SU-DHL-6 (cell line): ENCODE measurements around the gene ST7.

Experiments
- H2AFZ ChIP-seq: fragments of 200-600 bp; sonication (generic); 2 replicates; pipeline ENCODE4 v1.6.1; 2014; ENCODE audit warnings: low read depth, mild to moderate bottlenecking, moderate library complexity, mixed read lengths, antibody characterized with exemption, low read length; ENCODE audit not compliant: severe bottlenecking
- H3F3A ChIP-seq: fragments of 200-600 bp; shearing (Covaris generic); 2 replicates; pipeline ENCODE4 v1.6.0; 2016; ENCODE audit warnings: antibody characterized with exemption, mild to moderate bottlenecking; ENCODE audit not compliant: insufficient read depth
- H3K27ac ChIP-seq: fragments of 200-600 bp; sonication (generic); 2 replicates; pipeline ENCODE4 v1.5.1; 2016; ENCODE audit warnings: low read depth, mild to moderate bottlenecking, low read length, moderate library complexity, mixed read lengths
- H3K27me3 ChIP-seq: fragments of 200-600 bp; sonication (generic), shearing (Covaris generic); 2 replicates; pipeline ENCODE4 v1.6.0; 2014; ENCODE audit warnings: mild to moderate bottlenecking, low read length
- H3K36me3 ChIP-seq: fragments of 200-600 bp; sonication (generic); 2 replicates; pipeline ENCODE4 v1.6.1; 2014; ENCODE audit warnings: mild to moderate bottlenecking, low read length, mixed read lengths
- H3K4me2 ChIP-seq: fragments of 300-600, 200-600 bp; shearing (Covaris generic), sonication (generic); 2 replicates; pipeline ENCODE4 v1.6.0; 2014; ENCODE audit warnings: low read length, low read depth, mild to moderate bottlenecking; ENCODE audit not compliant: poor library complexity, severe bottlenecking
- H3K4me3 ChIP-seq: fragments of 200-600 bp; sonication (generic); 2 replicates; pipeline ENCODE4 v1.5.1; 2014; ENCODE audit warnings: antibody characterized with exemption, low read length, mild to moderate bottlenecking, mixed read lengths; ENCODE audit not compliant: insufficient read depth, poor library complexity, severe bottlenecking
- H3K79me2 ChIP-seq: fragments of 200-600 bp; sonication (generic); 2 replicates; pipeline ENCODE4 v1.6.1; 2014; ENCODE audit warnings: mild to moderate bottlenecking, low read length, moderate library complexity; ENCODE audit not compliant: insufficient read depth
- H3K9ac ChIP-seq: fragments of 200-600 bp; sonication (generic); 2 replicates; pipeline ENCODE4 v1.7.0; 2014; ENCODE audit warnings: mild to moderate bottlenecking, low read length
- H3K9me2 ChIP-seq: fragments of 200-600 bp; sonication (generic); replicated peaks from 2 replicates; pipeline ENCODE4 v1.6.1; 2014; ENCODE audit warnings: low read length; ENCODE audit not compliant: insufficient read depth
- H3K9me3 ChIP-seq: fragments of 200-600 bp; sonication (generic); 2 replicates; pipeline ENCODE4 v1.6.1; 2014; ENCODE audit warnings: low read length, mixed read lengths; ENCODE audit not compliant: insufficient read depth
- H4K20me1 ChIP-seq: fragments of 200-600 bp; sonication (generic); 2 replicates; pipeline ENCODE4 v1.6.1; 2014; ENCODE audit warnings: low read depth, mild to moderate bottlenecking, antibody characterized with exemption, low read length, moderate library complexity, mixed read lengths
- CTCF ChIP-seq: fragments of 200-600 bp; sonication (generic); IDR thresholded peaks from one replicate; pipeline ENCODE4 v1.5.1; 2017; ENCODE audit warnings: antibody characterized with exemption, mild to moderate bottlenecking, low read length, moderate library complexity; ENCODE audit not compliant: insufficient read depth, poor library complexity, severe bottlenecking
- EZH2phosphoT487 ChIP-seq: fragments of 200-600 bp; sonication (generic), shearing (Covaris generic); conservative IDR thresholded peaks from 2 replicates; pipeline ENCODE4 v1.6.1; 2018; ENCODE audit warnings: mild to moderate bottlenecking, antibody characterized with exemption, low read length, moderate library complexity, mixed read lengths

ST7 gene

GRCh38 chr7:117041007-117041406 lies 87.7 kb downstream of the ST7 start:
- Histone ChIP-seq H3F3A (no peaks in the 10 kb centered on the region), H3K36me3 (no peaks in the 10 kb centered on the region), H3K79me2 (no peaks in the 10 kb centered on the region), H3K4me2 (no peak overlapping the region), H3K9me3 (no peaks in the 10 kb centered on the region), H3K27me3 (no peaks in the 10 kb centered on the region), H3K9me2 (no peaks in the 10 kb centered on the region), H2AFZ (no peak overlapping the region), H3K4me3 (no peak overlapping the region), H3K27ac (no peak overlapping the region), H4K20me1 (peaks cover 4% of the 10 kb centered on the region), H3K9ac (no peak overlapping the region)
- TF ChIP-seq CTCF (no peak), EZH2phosphoT487 (no peak)

GRCh38 chr7:117041822-117042221 lies 88.5 kb downstream of the ST7 start:
- TF ChIP-seq CTCF (no peak), EZH2phosphoT487 (no peak)
- no peak overlapping the region for H3K27ac ChIP-seq
- no peaks in the 10 kb centered on the region for H3K9me2 ChIP-seq
- H4K20me1 ChIP-seq = peaks cover 4% of the 10 kb centered on the region
- no peaks in the 10 kb centered on the region for H3K27me3 ChIP-seq
- no peaks in the 10 kb centered on the region for H3K79me2 ChIP-seq
- no peaks in the 10 kb centered on the region for H3F3A ChIP-seq
- no peaks in the 10 kb centered on the region for H3K9me3 ChIP-seq
- no peak overlapping the region for H3K9ac ChIP-seq
- no peak overlapping the region for H3K4me3 ChIP-seq
- no peak overlapping the region for H3K4me2 ChIP-seq
- no peaks in the 10 kb centered on the region for H3K36me3 ChIP-seq
- H2AFZ ChIP-seq = no peak overlapping the region

- H3K27me3 ChIP-seq = no peaks in the 10 kb centered on the region
- H3K4me3 ChIP-seq = no peak overlapping the region
- H3K4me2 ChIP-seq = no peak overlapping the region
- no peaks in the 10 kb centered on the region for H3K9me2 ChIP-seq
- H3K27ac ChIP-seq = no peak overlapping the region
- H3F3A ChIP-seq = no peaks in the 10 kb centered on the region
- TF ChIP-seq EZH2phosphoT487 (no peak), CTCF (no peak)
- H2AFZ ChIP-seq = no peak overlapping the region
- no peaks in the 10 kb centered on the region for H3K79me2 ChIP-seq
- no peaks in the 10 kb centered on the region for H3K9me3 ChIP-seq
- H4K20me1 ChIP-seq = peaks cover 4% of the 10 kb centered on the region
- H3K36me3 ChIP-seq = no peaks in the 10 kb centered on the region
- H3K9ac ChIP-seq = no peak overlapping the region
Observed at GRCh38 chr7:117043108-117043825, 90.0 kb downstream of the ST7 start.
